Measurements from ENCODE around the gene SNRNP70.

SNRNP70 gene

GRCh38 chr19:49132974-49133609 lies 47.8 kb downstream of the SNRNP70 start:
- intact Hi-C loops (cut with DNase I), result no loop called here
- peak in 1 of 42 donors; percentile 36 for DNase-seq

GRCh38 chr19:49133621-49134454 lies 48.6 kb downstream of the SNRNP70 start:
- intact Hi-C loops (cut with DNase I), result no loop called here
- peak in 10 of 42 donors; percentile 25 to 64 (median 42) for DNase-seq

- intact Hi-C loops (cut with DNase I), result no loop called here
Measured at GRCh38 chr19:49135686-49136085, 50.4 kb downstream of the SNRNP70 start.

GRCh38 chr19:49136771-49137171 lies 51.5 kb downstream of the SNRNP70 start:
- DNase-seq, result no peak
- intact Hi-C loops (cut with DNase I), result no loop called here

More at GRCh38 chr19:49135686-49136085, 50.4 kb downstream of the SNRNP70 start:
- DNase-seq, result no peak

- intact Hi-C loops (cut with DNase I), result no loop called here
- DNase-seq, result no peak
Measured at GRCh38 chr19:49140951-49141350, 55.7 kb downstream of the SNRNP70 start.

- intact Hi-C loops (cut with DNase I), result no loop called here
- DNase-seq, result no peak
Measured at GRCh38 chr19:49141352-49141751, 56.1 kb downstream of the SNRNP70 start.

- peak; percentile 73 to 95 (median 88) for DNase-seq
- intact Hi-C loops (cut with DNase I), result no loop called here
Measured at GRCh38 chr19:49142866-49143335, 57.6 kb downstream of the SNRNP70 start.

GRCh38 chr19:49145573-49146407 lies 60.5 kb downstream of the SNRNP70 start:
- DNase-seq, result peak; percentile 55 to 93 (median 81)
- intact Hi-C loops (cut with DNase I), result loop anchor here (5.0 kb wide), 1 partner anchor 48 kb away; no protein-coding TSS in a partner anchor

- DNase-seq, result peak in 5 of 42 donors; percentile 13 to 62 (median 25)
- intact Hi-C loops (cut with DNase I), result loop anchor here (5.0 kb wide), 1 partner anchor 49 kb away; no protein-coding TSS in a partner anchor
Measured at GRCh38 chr19:49146408-49146770, 61.1 kb downstream of the SNRNP70 start.

- no peak for DNase-seq
- intact Hi-C loops (cut with DNase I), result loop anchor here (5.0 kb wide), 1 partner anchor 51 kb away; no protein-coding TSS in a partner anchor
Measured at GRCh38 chr19:49148044-49148682, 62.9 kb downstream of the SNRNP70 start.

GRCh38 chr19:49148784-49149651 lies 63.8 kb downstream of the SNRNP70 start:
- intact Hi-C loops (cut with DNase I), result loop anchor here (5.0 kb wide), 1 partner anchor 52 kb away; no protein-coding TSS in a partner anchor
- peak; percentile 74 to 92 (median 85) for DNase-seq

- intact Hi-C loops (cut with DNase I), result loop anchor here (5.0 kb wide), 1 partner anchor 52 kb away; no protein-coding TSS in a partner anchor
- DNase-seq, result peak; percentile 23 to 80 (median 60)
Measured at GRCh38 chr19:49149652-49150105, 64.4 kb downstream of the SNRNP70 start.

GRCh38 chr19:49150106-49150943 lies 65.1 kb downstream of the SNRNP70 start:
- peak; percentile 49 to 87 (median 75) for DNase-seq
- intact Hi-C loops (cut with DNase I), result no loop called here

- intact Hi-C loops (cut with DNase I), result no loop called here
- no peak for DNase-seq
Measured at GRCh38 chr19:49150944-49151243, 65.6 kb downstream of the SNRNP70 start.

GRCh38 chr19:49151267-49152118 lies 66.2 kb downstream of the SNRNP70 start:
- intact Hi-C loops (cut with DNase I), result no loop called here
- DNase-seq, result peak in 26 of 42 donors; percentile 17 to 65 (median 38)

GRCh38 chr19:49152119-49152550 lies 66.9 kb downstream of the SNRNP70 start:
- intact Hi-C loops (cut with DNase I), result no loop called here
- DNase-seq, result no peak

Measured in head of caudate nucleus (tissue), 42 donors.